Fibroblast of lung (primary cell): ENCODE measurements around the gene PMF1. TPM values are rescaled to one million over a fixed set of nuclear protein-coding genes. Genes with fewer than 3 reads are reported as not detected.
"Not testable (repeated sequence)": the region's sequence is repeated elsewhere in the genome, so short reads cannot be mapped to it uniquely, and the experiment has no call there.

Experiments used
- DNase-seq, 2 donors: peaks; one replicate each; pipeline versions ENCODE4 v3.0.0 to v3.0.0-alpha.2; 2010; ENCODE audit warnings: low read depth in 2 of 2
- H2AFZ ChIP-seq: 2 replicates; pipeline ENCODE4 v1.5.1; 2012; ENCODE audit warnings: low read length, control low read depth, inconsistent platforms
- H3K27ac ChIP-seq: 2 replicates; pipeline ENCODE4 v1.5.1; 2011; ENCODE audit warnings: low read length, control low read depth; ENCODE audit not compliant: insufficient read depth
- H3K27me3 ChIP-seq: 2 replicates; pipeline ENCODE4 v1.5.1; 2011; ENCODE audit warnings: mild to moderate bottlenecking, low read length; ENCODE audit not compliant: control insufficient read depth, insufficient read depth
- H3K36me3 ChIP-seq: 2 replicates; pipeline ENCODE4 v1.5.1; 2011; ENCODE audit warnings: low read length; ENCODE audit not compliant: control insufficient read depth, insufficient read depth
- H3K4me1 ChIP-seq: 2 replicates; pipeline ENCODE4 v1.5.1; 2011; ENCODE audit warnings: low read length; ENCODE audit not compliant: control insufficient read depth, insufficient read depth; ENCODE audit errors: extremely low read depth
- H3K4me2 ChIP-seq: 2 replicates; pipeline ENCODE4 v1.5.1; 2011; ENCODE audit warnings: low read length, control low read depth; ENCODE audit not compliant: insufficient read depth; ENCODE audit errors: extremely low read depth
- H3K4me3 ChIP-seq, 4 experiments: fragments of 200-600 bp in 1 of 4; sonication (generic) in 1 of 4; replicated peaks in 1 of 4; 2 replicates each; pipeline ENCODE4 v1.5.1; 2011 to 2016; ENCODE audit warnings: low read length in 4 of 4, low read depth in 3 of 4, mild to moderate bottlenecking in 3 of 4, control low read depth in 2 of 4, inconsistent platforms in 1 of 4, mixed read lengths in 1 of 4; ENCODE audit not compliant: insufficient read depth in 1 of 4; ENCODE audit errors: control extremely low read depth in 1 of 4
- H3K79me2 ChIP-seq: 2 replicates; pipeline ENCODE4 v1.5.1; 2012; ENCODE audit warnings: mild to moderate bottlenecking, low read length, inconsistent platforms; ENCODE audit not compliant: control insufficient read depth, insufficient read depth
- H3K9ac ChIP-seq: 2 replicates; pipeline ENCODE4 v1.5.1; 2011; ENCODE audit warnings: mild to moderate bottlenecking, low read length, control low read depth; ENCODE audit not compliant: insufficient read depth
- H3K9me3 ChIP-seq: 2 replicates; pipeline ENCODE4 v1.5.1; 2012; ENCODE audit warnings: low read depth, low read length; ENCODE audit not compliant: control insufficient read depth, insufficient read depth
- H4K20me1 ChIP-seq: 2 replicates; pipeline ENCODE4 v1.5.1; 2011; ENCODE audit warnings: low read length; ENCODE audit not compliant: control insufficient read depth, insufficient read depth; ENCODE audit errors: extremely low read depth
- EZH2 ChIP-seq: IDR thresholded peaks from 2 replicates; pipeline ENCODE4 v1.5.1; 2012; ENCODE audit warnings: low read length, control low read depth, mild to moderate bottlenecking; ENCODE audit errors: missing control alignments
- polyA plus RNA-seq, 2 donors: library from polyadenylated mRNA; depleted of rRNA in 1 of 2; stranded (reverse) in 1 of 2; unstranded in 1 of 2; fragments of >200 nt; gene quantifications; 2 replicates each; pipeline ENCODE4 v1.2.1, GENCODE V29; 2011 to 2012; ENCODE audit warnings: missing spikeins in 1 of 2
- total RNA-seq: library from RNA; depleted of rRNA; stranded (reverse); fragments of >200 nt; gene quantifications from 2 replicates; pipeline ENCODE4 v1.2.1, GENCODE V29; 2014
- TF ChIP-seq, protein P1 (sequence below), 2 donors: IDR thresholded peaks in 1 of 2; conservative IDR thresholded peaks in 1 of 2; 1 replicate in 1 of 2; 2 replicates in 1 of 2; pipeline ENCODE4 v1.5.1; 2011 to 2012; ENCODE audit warnings: low read length in 2 of 2, control low read depth in 1 of 2, inconsistent platforms in 1 of 2, low read depth in 1 of 2, mild to moderate bottlenecking in 1 of 2

Gene PMF1
- total and polyA plus RNA-seq, 2 donors (not counting 1 experiment from before 2014, with no cell fraction given), result 24.1 to 46.8 TPM

DNA sequence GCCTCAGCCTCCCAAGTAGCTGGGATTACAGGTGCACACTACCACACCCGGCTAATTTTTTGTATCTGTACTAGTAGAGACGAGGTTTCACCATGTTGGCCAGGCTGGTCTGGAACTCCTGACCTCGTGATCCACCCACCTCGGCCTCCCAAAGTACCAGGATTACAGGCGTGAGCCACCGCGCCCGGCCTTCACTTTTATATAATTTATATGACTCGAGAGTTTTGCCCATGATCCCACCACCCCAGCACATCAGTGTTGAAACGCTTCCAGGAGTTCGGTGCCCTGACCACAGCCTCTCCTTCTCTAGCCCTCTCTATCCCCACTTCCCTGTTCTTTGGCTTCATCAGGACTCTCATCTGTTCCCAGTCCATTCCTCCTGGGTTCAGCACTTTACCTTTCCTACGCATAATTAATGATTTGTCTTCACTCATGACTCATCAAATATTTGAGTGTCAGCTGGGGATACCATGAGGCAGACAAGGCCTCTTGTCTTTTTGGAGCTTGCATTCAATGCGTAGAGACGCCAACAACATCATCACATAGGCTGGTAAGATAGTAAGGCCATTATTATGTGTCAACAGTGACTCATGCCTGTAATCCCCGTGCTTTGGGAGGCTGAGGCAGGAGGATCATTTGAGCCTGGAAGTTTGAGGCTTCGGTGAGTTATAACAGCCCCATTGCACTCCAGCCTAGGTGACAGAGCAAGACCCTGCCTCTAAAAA, 1.4 kb downstream of the PMF1 start:
- Histone ChIP-seq H3K36me3 (peaks cover 7% of the 10 kb centered on the region), H3K9me3 (no peaks in the 10 kb centered on the region), H2AFZ (no peak overlapping the region), H3K4me2 (peak overlapping the region; percentile 52), H3K27ac (peak overlapping the region; percentile 9), H3K27me3 (no peaks in the 10 kb centered on the region), H3K4me3 (peak overlapping the region in 2 of 4 experiments; percentile 74 to 95), H3K9ac (no peak overlapping the region), H3K4me1 (peaks cover 2% of the 10 kb centered on the region), H4K20me1 (no peaks in the 10 kb centered on the region), H3K79me2 (peaks cover 2% of the 10 kb centered on the region)
- TF ChIP-seq, protein P1, sequence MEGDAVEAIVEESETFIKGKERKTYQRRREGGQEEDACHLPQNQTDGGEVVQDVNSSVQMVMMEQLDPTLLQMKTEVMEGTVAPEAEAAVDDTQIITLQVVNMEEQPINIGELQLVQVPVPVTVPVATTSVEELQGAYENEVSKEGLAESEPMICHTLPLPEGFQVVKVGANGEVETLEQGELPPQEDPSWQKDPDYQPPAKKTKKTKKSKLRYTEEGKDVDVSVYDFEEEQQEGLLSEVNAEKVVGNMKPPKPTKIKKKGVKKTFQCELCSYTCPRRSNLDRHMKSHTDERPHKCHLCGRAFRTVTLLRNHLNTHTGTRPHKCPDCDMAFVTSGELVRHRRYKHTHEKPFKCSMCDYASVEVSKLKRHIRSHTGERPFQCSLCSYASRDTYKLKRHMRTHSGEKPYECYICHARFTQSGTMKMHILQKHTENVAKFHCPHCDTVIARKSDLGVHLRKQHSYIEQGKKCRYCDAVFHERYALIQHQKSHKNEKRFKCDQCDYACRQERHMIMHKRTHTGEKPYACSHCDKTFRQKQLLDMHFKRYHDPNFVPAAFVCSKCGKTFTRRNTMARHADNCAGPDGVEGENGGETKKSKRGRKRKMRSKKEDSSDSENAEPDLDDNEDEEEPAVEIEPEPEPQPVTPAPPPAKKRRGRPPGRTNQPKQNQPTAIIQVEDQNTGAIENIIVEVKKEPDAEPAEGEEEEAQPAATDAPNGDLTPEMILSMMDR (conservative IDR thresholded peaks at IDR 0.05 in 1 of 2, IDR thresholded peaks at IDR 0.05 in 1 of 2; ENCODE audit: low read depth in 1 of 2, low read length in 2 of 2), result no peak
- TF ChIP-seq EZH2, result no peak
- peak; percentile 9 to 89 for DNase-seq

DNA sequence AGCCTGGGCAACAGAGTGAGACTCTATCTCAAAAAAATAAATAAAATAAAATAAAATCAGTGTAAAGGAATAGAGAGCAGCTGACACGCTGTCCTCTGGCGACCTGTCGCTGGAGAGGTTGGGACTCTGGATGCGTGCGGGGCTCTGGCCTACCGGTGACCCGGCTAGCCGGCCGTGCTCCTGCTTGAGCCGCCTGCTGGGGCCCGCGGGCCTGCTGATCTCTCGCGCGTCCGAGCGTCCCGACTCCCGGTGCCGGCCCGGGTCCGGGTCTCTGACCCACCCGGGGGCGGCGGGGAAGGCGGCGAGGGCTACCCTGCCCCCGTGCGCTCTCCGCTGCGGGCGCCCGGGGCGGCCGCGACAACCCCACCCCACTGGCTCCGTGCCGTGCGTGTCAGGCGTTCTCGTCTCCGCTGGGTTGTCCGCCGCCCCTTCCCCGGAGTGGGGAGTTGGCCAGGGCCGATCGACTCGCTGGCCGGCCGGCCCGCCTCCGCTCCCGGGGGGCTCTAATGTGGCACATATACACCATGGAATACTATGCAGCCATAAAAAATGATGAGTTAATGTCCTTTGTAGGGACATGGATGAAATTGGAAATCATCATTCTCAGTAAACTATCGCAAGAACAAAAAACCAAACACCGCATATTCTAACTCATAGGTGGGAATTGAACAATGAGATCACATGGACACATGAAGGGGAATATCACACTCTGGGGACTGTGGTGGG, 3.7 kb downstream of the PMF1 start:
- H3K27ac ChIP-seq, H4K20me1 ChIP-seq, H3K9me3 ChIP-seq, DNase-seq, H3K4me1 ChIP-seq, H3K9ac ChIP-seq, H3K27me3 ChIP-seq, H2AFZ ChIP-seq, H3K4me3 ChIP-seq, H3K36me3 ChIP-seq, H3K79me2 ChIP-seq, H3K4me2 ChIP-seq: not testable (repeated sequence)

DNA sequence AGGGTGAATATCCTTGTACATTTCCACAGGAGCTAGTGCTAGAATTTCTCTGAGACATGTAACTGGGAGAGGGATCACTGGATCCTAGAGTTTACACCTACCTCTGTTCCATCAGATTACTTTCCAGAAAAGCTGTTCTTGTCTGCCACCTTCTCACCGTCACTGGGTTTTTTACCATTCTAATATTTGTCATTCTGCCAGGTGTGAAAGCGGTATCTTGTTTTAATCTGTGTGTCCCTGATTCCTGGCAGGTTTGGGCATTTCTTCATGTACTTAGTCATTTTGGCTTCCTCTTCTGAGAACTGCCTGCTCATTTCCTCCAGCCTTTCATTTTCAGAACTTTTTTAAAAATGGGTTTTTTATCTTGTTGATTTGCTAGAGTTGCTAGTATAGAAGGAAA, 5.1 kb downstream of the PMF1 start:
- H3K9me3 ChIP-seq, result no peaks in the 10 kb centered on the region
- H4K20me1 ChIP-seq, result no peaks in the 10 kb centered on the region
- H3K4me1 ChIP-seq, result peaks cover 2% of the 10 kb centered on the region
- peaks cover 2% of the 10 kb centered on the region for H3K79me2 ChIP-seq
- H3K9ac ChIP-seq, result no peak overlapping the region
- H2AFZ ChIP-seq, result no peak overlapping the region
- H3K27me3 ChIP-seq, result no peaks in the 10 kb centered on the region
- no peak overlapping the region for H3K4me3 ChIP-seq
- peaks cover 7% of the 10 kb centered on the region for H3K36me3 ChIP-seq
- peak in 1 of 2 donors; percentile 56 for DNase-seq
- no peak overlapping the region for H3K27ac ChIP-seq
- TF ChIP-seq, protein P1 (conservative IDR thresholded peaks at IDR 0.05 in 1 of 2, IDR thresholded peaks at IDR 0.05 in 1 of 2; ENCODE audit: low read depth in 1 of 2, low read length in 2 of 2), result no peak
- TF ChIP-seq EZH2, result no peak
- H3K4me2 ChIP-seq, result peak overlapping the region; percentile 3
